ENCODE results near the gene UPB1.

UPB1 gene

GRCh38 chr22:24555165-24556039 is 60.3 kb downstream of the UPB1 start, which contains the start of gene SNRPD3:
SNRPD3 (plus strand) TSS chr22:24555999; CDS start chr22:24557675, 1,676 bp downstream.
- H3K27ac ChIP-seq: peak within 1 kb of the TSS; percentile 95
- TF ChIP-seq, protein P1, sequence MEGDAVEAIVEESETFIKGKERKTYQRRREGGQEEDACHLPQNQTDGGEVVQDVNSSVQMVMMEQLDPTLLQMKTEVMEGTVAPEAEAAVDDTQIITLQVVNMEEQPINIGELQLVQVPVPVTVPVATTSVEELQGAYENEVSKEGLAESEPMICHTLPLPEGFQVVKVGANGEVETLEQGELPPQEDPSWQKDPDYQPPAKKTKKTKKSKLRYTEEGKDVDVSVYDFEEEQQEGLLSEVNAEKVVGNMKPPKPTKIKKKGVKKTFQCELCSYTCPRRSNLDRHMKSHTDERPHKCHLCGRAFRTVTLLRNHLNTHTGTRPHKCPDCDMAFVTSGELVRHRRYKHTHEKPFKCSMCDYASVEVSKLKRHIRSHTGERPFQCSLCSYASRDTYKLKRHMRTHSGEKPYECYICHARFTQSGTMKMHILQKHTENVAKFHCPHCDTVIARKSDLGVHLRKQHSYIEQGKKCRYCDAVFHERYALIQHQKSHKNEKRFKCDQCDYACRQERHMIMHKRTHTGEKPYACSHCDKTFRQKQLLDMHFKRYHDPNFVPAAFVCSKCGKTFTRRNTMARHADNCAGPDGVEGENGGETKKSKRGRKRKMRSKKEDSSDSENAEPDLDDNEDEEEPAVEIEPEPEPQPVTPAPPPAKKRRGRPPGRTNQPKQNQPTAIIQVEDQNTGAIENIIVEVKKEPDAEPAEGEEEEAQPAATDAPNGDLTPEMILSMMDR (conservative IDR thresholded peaks at IDR 0.05): no peak

DNA sequence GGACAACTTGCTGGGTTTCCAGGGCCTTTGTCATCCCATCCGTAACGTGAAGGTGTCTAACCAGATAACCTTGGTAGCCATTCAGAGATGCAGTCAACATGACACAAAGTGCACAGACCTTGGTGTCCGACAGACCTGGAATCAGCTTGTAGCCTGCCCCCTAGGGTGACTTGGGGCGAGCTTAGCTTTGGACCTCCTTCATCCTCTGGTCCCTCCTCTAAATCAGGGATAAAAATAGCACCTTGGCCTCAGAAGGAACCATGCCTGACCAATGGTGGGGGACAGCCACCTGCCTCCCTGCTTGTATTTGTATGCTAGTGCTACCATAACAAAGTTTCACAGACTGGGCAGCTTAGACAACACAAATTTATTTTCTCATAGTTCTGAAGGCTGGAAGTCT is 64.3 kb downstream of the UPB1 start:
- TF ChIP-seq, protein P1 (conservative IDR thresholded peaks at IDR 0.05): no peak
- no peak overlapping the region for H3K27ac ChIP-seq

DNA sequence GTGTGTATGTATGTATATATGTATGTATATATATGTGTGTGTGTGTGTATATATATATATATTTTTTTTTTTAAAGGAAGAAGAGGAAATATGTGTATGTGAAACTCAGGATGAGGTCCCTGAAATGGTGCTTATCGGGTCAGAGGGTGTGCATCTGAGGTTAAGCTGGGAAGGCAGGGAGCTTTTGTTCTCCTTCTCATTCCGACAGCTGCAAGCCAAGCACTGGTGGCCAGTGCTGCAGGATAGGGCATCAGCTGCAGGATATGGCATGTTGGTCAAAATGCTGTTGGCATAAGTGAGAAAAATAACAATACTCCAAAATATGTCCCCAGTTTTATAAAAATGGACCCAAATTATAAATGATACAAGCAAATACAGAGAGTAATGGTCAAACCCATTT is 68.1 kb downstream of the UPB1 start:
- no peak overlapping the region for H3K27ac ChIP-seq
- TF ChIP-seq, protein P1 (conservative IDR thresholded peaks at IDR 0.05): no peak

GRCh38 chr22:24564376-24565058 is 69.4 kb downstream of the UPB1 start:
- no peak overlapping the region for H3K27ac ChIP-seq
- TF ChIP-seq, protein P1 (conservative IDR thresholded peaks at IDR 0.05): no peak

- TF ChIP-seq, protein P1 (conservative IDR thresholded peaks at IDR 0.05): no peak
- no peak overlapping the region for H3K27ac ChIP-seq
Measured at GRCh38 chr22:24565077-24565476, 69.9 kb downstream of the UPB1 start.

DNA sequence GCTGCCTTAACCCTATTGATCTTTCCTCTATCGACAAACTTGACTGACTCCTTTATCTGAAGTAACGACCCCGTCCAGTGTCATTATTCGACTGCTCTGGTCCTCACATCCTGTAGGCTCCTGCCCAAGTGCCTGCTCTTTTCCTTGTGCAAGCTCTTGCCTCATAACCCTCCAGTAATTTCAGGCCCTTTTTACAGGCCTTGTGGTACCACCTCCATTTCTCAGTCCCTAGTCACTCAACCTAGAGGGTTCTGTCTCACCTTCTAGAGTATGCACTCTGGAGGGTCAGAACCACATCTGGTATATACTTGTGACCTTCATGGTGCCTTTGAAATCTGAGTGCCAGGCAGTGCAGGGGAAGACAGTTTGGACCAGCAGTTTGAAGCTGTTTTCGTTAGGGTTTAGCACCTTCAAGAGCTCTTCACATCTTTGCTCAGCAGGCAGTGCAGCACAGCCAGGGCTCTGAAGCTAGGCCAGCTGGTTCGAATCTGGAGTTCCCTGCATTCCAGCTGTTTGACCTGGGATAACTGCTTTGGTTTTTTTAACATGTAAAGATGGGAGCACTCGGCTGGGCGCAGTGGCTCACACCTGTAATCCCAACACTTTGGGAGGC is 71.9 kb downstream of the UPB1 start:
- TF ChIP-seq, protein P1 (conservative IDR thresholded peaks at IDR 0.05): no peak
- no peak overlapping the region for H3K27ac ChIP-seq

- H3K27ac ChIP-seq: no peak overlapping the region
- TF ChIP-seq, protein P1 (conservative IDR thresholded peaks at IDR 0.05): no peak
Measured at GRCh38 chr22:24567668-24568067, 72.5 kb downstream of the UPB1 start.
